Hepatocyte (in vitro differentiated cells): ENCODE data around the gene ABCB11. TPM values are rescaled to one million over a fixed set of nuclear protein-coding genes. Genes with fewer than 3 reads are reported as not detected.

Experiments used
- DNase-seq: peaks from one replicate; pipeline ENCODE4 v3.0.0-alpha.2; 2016; ENCODE audit warnings: low spot score
- H2AFZ ChIP-seq: fragments of 200-600 bp; sonication (generic); 2 replicates; pipeline ENCODE4 v1.6.0; 2016; ENCODE audit warnings: antibody characterized with exemption, mild to moderate bottlenecking
- H3K27ac ChIP-seq: fragments of 200-600 bp; sonication (generic); 2 replicates; pipeline ENCODE4 v1.5.1; 2016; ENCODE audit warnings: mild to moderate bottlenecking
- H3K27me3 ChIP-seq: fragments of 200-600 bp; sonication (generic); 2 replicates; pipeline ENCODE4 v1.6.1; 2016
- H3K36me3 ChIP-seq: fragments of 200-600 bp; sonication (generic); replicated peaks from 2 replicates; pipeline ENCODE4 v1.5.1; 2016; ENCODE audit warnings: low read depth; ENCODE audit not compliant: insufficient read depth
- H3K4me1 ChIP-seq: fragments of 200-600 bp; sonication (generic); 2 replicates; pipeline ENCODE4 v1.5.1; 2016; ENCODE audit warnings: mild to moderate bottlenecking, moderate library complexity; ENCODE audit not compliant: insufficient read depth
- H3K4me2 ChIP-seq: fragments of 200-600 bp; sonication (generic); 2 replicates; pipeline ENCODE4 v1.6.0; 2016
- H3K4me3 ChIP-seq: fragments of 200-600 bp; sonication (generic); 2 replicates; pipeline ENCODE4 v1.5.1; 2016; ENCODE audit warnings: mild to moderate bottlenecking
- H3K79me2 ChIP-seq: fragments of 200-600 bp; sonication (generic); 2 replicates; pipeline ENCODE4 v1.6.0; 2017; ENCODE audit warnings: mild to moderate bottlenecking
- H3K9me2 ChIP-seq: fragments of 200-600 bp; sonication (generic); replicated peaks from 2 replicates; pipeline ENCODE4 v1.6.0; 2017; ENCODE audit warnings: mild to moderate bottlenecking; ENCODE audit not compliant: insufficient read depth
- H3K9me3 ChIP-seq: fragments of 200-600 bp; sonication (generic); 2 replicates; pipeline ENCODE4 v1.5.1; 2016; ENCODE audit warnings: low read depth, mild to moderate bottlenecking
- H4K20me1 ChIP-seq: fragments of 200-600 bp; sonication (generic); 2 replicates; pipeline ENCODE4 v1.6.0; 2016; ENCODE audit warnings: mild to moderate bottlenecking; ENCODE audit not compliant: insufficient read depth, poor library complexity, severe bottlenecking
- EZH2 ChIP-seq: fragments of 200-600 bp; sonication (generic); IDR thresholded peaks from 2 replicates; pipeline ENCODE4 v1.6.1; 2016; ENCODE audit warnings: antibody characterized with exemption, mild to moderate bottlenecking, borderline replicate concordance
- EZH2phosphoT487 ChIP-seq: fragments of 200-600 bp; sonication (generic); IDR thresholded peaks from one replicate; pipeline ENCODE4 v1.6.1; 2018; ENCODE audit warnings: antibody characterized with exemption, mild to moderate bottlenecking, low read depth, moderate library complexity; ENCODE audit not compliant: unreplicated experiment, severe bottlenecking
- WGBS: methylation state at CpG from one replicate; pipeline ENCODE4 v1.1.6; 2016; ENCODE audit warnings: low lambda C conversion rate; ENCODE audit errors: missing lambda C conversion rate; 5-methylcytosine and 5-hydroxymethylcytosine counted together
- polyA plus RNA-seq: library from polyadenylated mRNA; unstranded; fragments of >200 nt; fragmentation: Nextera tagmentation; extraction: Ambion mirVana; gene quantifications from 2 replicates; pipeline ENCODE4 v1.2.1, GENCODE V29; 2016
- total RNA-seq: library from RNA; depleted of rRNA; stranded (reverse); fragments of >200 nt; gene quantifications from 2 replicates; pipeline ENCODE4 v1.2.3, GENCODE V29; 2014
- TF ChIP-seq, protein P1 (sequence below): fragments of 200-600 bp; sonication (generic); IDR thresholded peaks from 2 replicates; pipeline ENCODE4 v1.5.1; 2016; ENCODE audit warnings: antibody characterized with exemption, mild to moderate bottlenecking; ENCODE audit not compliant: poor library complexity

The ABCB11 gene
- total and polyA plus RNA-seq, 2 experiments from 2014 or later = 2.0 to 9.2 TPM

DNA sequence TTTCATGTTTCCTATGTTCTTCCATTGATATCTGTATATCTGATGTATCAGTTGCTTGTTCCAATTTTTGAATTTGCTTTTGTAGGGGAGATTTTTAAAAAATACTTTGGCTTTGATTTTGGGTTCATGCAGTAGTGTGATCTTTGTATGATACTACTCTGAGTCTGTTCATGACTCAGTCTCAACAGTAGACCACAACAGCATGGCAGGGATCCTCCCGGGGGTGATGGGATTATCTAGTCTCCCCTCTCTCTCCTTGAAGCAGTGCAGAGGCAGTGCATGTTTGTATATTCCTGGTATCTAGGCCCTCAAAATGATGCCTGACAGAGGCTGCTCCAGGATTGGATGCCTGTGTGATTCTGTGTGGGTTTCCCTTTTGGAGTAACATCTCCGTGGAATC lies 74.7 kb downstream of the ABCB11 start:
- WGBS = 94% methylated on average over 2 of the region's 2 CpGs
- Histone ChIP-seq H3K79me2 (no peaks in the 10 kb centered on the region), H4K20me1 (no peaks in the 10 kb centered on the region), H3K4me3 (no peak overlapping the region), H3K27me3 (no peaks in the 10 kb centered on the region), H3K4me1 (no peaks in the 10 kb centered on the region), H3K4me2 (no peak overlapping the region), H3K9me3 (no peaks in the 10 kb centered on the region), H3K9me2 (no peaks in the 10 kb centered on the region), H2AFZ (no peak overlapping the region), H3K36me3 (no peaks in the 10 kb centered on the region), H3K27ac (no peak overlapping the region)
- no peak for TF ChIP-seq EZH2
- TF ChIP-seq EZH2phosphoT487 = no peak
- TF ChIP-seq, protein P1, sequence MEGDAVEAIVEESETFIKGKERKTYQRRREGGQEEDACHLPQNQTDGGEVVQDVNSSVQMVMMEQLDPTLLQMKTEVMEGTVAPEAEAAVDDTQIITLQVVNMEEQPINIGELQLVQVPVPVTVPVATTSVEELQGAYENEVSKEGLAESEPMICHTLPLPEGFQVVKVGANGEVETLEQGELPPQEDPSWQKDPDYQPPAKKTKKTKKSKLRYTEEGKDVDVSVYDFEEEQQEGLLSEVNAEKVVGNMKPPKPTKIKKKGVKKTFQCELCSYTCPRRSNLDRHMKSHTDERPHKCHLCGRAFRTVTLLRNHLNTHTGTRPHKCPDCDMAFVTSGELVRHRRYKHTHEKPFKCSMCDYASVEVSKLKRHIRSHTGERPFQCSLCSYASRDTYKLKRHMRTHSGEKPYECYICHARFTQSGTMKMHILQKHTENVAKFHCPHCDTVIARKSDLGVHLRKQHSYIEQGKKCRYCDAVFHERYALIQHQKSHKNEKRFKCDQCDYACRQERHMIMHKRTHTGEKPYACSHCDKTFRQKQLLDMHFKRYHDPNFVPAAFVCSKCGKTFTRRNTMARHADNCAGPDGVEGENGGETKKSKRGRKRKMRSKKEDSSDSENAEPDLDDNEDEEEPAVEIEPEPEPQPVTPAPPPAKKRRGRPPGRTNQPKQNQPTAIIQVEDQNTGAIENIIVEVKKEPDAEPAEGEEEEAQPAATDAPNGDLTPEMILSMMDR = no peak
- DNase-seq = no peak

DNA sequence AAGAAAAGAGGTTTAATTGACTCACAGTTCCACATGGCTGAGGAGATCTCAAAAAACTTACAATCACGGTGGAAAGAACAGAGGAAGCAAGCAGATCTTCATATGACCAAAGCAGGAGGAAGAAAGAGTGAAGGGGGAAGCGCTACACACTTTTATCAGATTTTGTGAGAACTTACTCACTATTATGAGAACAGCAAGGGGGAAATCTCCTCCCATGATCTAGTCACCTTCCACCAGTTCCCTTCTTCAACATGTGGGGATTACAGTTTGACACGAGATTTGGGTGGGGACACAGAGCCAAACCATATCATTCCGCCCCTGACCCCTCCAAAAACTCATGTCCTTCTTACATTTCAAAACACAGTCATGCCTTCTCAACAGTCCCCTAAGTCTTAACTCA lies 75.8 kb downstream of the ABCB11 start:
- Histone ChIP-seq H4K20me1 (no peaks in the 10 kb centered on the region), H3K36me3 (no peaks in the 10 kb centered on the region), H3K9me2 (no peaks in the 10 kb centered on the region), H3K27ac (no peak overlapping the region), H3K27me3 (no peaks in the 10 kb centered on the region), H2AFZ (no peak overlapping the region), H3K4me3 (no peak overlapping the region), H3K4me2 (no peak overlapping the region), H3K4me1 (no peaks in the 10 kb centered on the region), H3K79me2 (no peaks in the 10 kb centered on the region), H3K9me3 (no peaks in the 10 kb centered on the region)
- TF ChIP-seq EZH2 (no peak), EZH2phosphoT487 (no peak)
- TF ChIP-seq, protein P1 = no peak
- WGBS = 92% methylated on average over 4 of the region's 4 CpGs
- no peak for DNase-seq

DNA sequence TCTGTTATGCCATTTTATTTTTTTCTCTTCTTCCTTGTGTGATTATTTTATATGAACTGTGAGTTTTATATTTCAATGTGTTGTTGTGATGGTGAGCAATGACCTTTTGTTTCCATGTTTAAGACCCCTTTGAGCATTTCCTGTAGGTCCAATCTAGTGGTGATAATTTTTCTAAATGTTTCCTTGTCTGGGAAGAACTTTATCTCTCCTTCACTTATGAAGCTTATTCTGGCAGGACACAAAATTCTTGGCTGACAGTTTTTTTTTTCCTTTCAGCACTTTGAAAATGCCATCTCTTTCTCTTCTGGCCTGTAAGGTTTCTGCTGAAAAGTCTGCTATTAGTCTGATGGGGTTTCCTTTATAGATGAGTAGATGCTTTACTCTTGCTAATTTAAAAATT lies 76.9 kb downstream of the ABCB11 start:
- no peak overlapping the region for H2AFZ ChIP-seq
- TF ChIP-seq EZH2phosphoT487 = no peak
- TF ChIP-seq, protein P1 = no peak
- TF ChIP-seq EZH2 = no peak
- no peak for DNase-seq

DNA sequence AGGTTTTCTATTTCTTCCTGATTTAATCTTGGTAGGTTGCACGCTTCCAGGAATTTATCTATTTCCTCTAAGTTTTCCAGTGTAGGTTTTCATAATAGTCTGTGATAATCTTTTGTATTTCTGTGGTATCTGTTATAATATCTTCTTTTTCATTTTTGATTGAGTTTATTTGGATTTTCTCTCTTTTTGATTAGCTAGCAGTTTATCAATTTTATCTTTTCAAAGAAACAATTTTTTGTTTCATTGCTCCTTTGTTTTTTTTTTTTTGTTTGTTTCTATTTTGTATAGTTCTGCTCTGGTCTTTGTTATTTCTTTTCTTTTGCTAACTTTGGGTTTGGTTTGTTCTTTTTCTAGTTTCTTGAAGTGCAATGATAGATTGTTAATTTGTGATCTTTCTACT lies 78.7 kb downstream of the ABCB11 start:
- H3K36me3 ChIP-seq = no peaks in the 10 kb centered on the region
- no peaks in the 10 kb centered on the region for H3K4me1 ChIP-seq
- 81% methylated on average over 1 of the region's 1 CpG for WGBS
- TF ChIP-seq EZH2phosphoT487 (no peak), EZH2 (no peak)
- TF ChIP-seq, protein P1 = no peak
- H3K9me2 ChIP-seq = no peaks in the 10 kb centered on the region
- no peaks in the 10 kb centered on the region for H3K9me3 ChIP-seq
- no peak overlapping the region for H3K27ac ChIP-seq
- DNase-seq = no peak
- H2AFZ ChIP-seq = no peak overlapping the region
- no peak overlapping the region for H3K4me2 ChIP-seq
- H4K20me1 ChIP-seq = no peaks in the 10 kb centered on the region
- H3K27me3 ChIP-seq = no peaks in the 10 kb centered on the region
- H3K79me2 ChIP-seq = no peaks in the 10 kb centered on the region
- no peak overlapping the region for H3K4me3 ChIP-seq

More for the DNA sequence above, 76.9 kb downstream of the ABCB11 start:
- Histone ChIP-seq H3K4me1 (no peaks in the 10 kb centered on the region), H3K9me2 (no peaks in the 10 kb centered on the region), H3K9me3 (no peaks in the 10 kb centered on the region), H3K4me2 (no peak overlapping the region), H4K20me1 (no peaks in the 10 kb centered on the region), H3K79me2 (no peaks in the 10 kb centered on the region), H3K27me3 (no peaks in the 10 kb centered on the region), H3K27ac (no peak overlapping the region), H3K4me3 (no peak overlapping the region), H3K36me3 (no peaks in the 10 kb centered on the region)
